NCI-H2029 (cell line): Measurements from ENCODE around the gene FAN1.

Experiments
- DNase-seq: peaks from one replicate; lab custom pipeline; 2025; lab: John Stamatoyannopoulos, UW

The FAN1 gene

DNA sequence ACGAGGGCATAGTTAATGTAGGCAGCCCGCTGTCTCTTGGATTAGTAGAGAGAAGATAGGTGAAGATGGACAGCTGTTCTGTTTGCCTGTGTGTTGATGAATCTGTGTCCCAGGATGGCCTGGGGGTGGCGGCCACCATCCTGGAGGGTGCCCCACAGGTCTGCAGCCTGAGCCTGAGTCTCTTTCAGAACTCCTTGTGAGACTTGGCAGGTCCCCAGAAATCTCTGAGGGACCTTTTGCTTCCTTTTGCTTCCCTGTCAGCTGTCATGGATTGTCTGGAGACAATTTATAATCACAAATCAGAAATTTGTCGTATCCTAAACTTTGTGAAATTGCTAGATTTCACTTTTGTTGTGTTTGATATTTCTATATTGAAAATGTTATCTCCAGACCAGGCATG, 17.4 kb downstream of the FAN1 start:
- no peak for DNase-seq

DNA sequence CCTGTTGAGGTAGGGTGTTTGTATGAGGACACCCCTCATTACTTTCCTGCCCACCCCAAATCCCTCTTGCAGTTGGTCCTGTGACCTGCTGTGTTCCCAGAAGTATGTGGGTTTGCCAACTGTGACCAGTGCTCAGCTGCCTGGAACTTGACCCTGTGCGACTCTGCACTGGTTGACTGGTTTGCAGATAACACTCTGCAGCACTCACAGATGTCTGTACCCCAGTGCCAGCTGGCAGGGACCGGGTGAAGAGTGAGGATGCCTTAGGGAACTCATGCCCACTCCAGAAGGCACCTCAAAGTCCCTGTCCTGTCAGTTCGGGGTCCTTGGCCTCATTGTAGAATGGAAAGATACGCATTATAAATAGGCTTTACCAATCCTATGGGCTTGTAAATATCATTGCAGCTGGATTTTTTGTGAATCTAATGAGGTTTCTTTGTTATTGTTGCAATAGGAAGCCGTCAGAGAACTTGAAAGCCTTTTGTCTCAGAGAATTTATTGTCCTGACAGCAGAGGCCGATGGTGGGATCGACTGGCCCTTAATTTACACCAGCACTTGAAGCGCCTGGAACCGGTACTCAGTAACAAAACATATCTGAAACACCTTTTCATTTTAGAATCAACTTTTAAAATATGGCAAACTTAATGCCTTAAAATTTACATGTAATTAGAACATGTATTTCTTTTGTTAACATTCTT, 18.2 kb downstream of the FAN1 start:
- no peak for DNase-seq

DNA sequence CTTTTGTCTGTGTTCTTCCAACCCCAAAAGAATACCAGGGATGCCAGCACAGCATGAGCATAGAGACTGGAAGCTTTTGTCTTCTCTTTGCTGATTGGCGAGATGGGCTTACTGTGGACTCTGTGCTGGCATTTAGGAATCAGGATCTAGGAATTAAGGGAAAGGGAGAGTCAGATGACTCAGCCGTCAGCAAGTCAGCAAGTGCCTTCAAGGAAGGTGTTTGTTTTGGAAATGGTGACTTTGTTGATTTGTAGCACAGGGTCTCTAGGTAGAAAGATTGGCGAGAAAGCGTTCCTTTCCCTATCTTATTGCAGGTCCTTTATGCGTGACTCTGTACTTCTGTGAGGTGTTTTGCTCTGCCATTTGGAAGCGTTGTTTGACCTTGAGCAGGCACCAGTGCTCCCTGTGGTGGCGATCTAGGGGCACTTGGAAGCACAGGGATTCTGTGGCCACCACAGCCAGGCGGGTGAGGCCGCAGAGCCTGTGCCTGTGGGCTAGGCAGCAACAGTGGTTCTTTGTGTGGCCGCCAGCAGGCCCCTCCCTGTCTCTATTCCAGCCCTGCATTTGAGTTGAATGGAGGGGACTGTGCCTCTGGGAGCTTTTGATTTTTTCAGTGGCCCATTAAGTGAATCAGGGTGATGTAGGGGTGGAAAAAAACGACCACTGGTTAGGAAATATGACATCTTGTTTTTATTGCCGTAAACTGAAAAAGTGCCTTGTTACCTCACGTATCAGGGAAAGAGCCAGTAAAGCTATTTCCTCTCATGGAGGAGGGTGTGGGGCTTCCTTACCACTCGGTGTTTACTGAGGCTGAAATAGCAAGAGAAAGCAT, 19.0 kb downstream of the FAN1 start:
- no peak for DNase-seq

DNA sequence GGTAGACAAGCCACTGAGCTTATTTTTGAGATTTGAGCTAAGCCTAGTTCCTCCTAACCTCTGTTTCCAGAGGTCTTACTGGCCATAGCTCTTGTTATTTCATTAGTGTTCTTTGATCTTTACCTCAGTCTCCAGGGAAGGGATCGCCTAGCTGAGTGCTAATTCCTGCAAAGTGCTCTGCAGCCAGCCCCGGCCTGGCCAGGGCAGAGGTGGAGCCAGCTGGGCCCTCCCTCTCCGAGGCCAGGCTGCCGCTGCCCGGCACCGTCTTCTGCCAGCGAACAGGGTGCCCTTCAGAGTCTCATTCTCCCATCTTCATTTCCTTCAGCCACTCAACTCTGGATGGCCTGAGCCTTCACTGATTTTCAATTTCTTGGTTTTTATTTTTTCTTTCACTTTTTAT, 19.7 kb downstream of the FAN1 start:
- DNase-seq: no peak

DNA sequence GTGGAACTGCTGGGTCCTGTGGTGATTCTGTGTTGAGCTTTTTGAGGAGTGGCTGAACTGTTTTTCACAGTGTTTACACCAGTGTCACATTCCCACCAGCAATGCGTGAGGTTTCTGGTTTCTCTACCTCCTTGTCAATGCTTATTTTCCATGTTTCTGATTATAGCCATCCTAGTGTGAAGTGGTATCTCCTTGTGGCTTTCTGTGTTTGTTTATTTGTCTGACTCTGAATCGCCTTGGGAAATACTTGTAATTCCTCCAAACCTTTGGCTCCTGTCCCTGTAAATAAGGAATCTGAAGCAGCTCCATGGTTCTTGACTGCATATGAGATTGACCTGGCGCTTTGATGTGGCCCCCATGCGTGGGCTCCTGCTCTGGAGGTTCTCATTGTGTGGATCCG, 20.6 kb downstream of the FAN1 start:
- no peak for DNase-seq

DNA sequence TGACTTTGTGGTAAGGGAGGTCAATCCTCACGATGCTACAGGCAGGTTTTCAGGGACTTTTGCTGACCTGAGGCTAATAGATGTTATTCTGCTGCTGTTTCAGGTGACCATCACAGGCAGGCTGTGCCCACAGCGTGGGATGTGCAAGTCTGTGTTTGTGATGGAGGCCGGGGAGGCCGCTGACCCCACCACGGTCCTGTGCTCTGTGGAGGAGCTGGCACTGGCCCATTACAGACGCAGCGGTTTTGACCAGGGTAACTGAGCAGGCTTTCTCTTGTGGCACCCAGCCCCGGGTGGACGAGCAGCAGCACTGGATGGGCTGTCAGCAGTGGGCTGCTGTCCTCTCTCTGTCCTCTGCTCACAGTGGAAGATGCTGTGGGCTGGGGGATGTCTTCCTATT, 22.0 kb downstream of the FAN1 start:
- no peak for DNase-seq

DNA sequence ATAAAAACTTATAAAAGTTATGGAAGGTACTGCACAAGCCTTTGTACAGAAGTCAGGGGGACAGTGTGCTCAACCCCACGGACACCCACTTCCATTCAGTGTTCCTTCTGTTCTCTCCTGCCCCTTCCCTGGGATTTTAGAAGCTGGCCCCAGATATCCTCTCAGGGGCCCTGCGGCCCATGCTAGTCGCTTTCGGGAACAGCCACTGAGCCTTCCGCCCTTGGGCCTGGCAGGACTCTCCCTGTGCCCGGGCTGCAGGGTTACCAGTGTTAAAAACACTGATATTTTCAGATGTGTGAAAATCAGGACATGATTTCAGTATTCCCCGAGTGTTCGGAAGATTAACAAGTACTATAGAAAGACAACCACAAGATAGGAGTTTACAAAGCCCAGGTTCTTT, 22.4 kb downstream of the FAN1 start:
- no peak for DNase-seq

DNA sequence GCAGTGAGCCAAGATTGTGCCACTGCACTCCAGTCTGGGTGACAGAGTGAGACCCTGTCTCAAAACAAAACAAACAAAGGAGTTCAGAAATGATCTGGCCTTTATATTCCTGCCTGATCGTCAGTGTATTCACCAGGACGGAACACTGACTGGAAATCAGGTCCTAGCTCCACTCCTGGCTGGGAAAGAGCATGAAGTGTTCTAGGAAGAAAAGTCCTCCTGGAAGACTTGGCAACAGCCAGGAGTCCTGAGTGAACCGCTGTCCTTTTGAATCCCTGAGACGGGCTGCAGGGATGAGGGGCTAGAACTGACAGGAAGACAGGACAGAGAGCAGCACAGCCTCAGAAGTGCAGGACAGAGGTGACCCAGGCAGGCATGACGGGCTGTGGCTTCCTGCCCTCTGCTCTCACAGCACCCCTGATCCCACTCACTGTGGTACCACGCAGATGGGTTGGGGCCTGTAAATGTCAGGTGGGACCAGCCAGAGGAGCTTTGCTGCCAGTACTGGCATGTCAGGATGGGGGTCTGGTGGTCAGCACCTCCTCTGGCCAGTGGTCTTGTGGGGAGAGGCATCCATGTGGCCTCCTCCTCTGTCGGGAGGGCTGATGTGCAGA, 23.5 kb downstream of the FAN1 start:
- no peak for DNase-seq

DNA sequence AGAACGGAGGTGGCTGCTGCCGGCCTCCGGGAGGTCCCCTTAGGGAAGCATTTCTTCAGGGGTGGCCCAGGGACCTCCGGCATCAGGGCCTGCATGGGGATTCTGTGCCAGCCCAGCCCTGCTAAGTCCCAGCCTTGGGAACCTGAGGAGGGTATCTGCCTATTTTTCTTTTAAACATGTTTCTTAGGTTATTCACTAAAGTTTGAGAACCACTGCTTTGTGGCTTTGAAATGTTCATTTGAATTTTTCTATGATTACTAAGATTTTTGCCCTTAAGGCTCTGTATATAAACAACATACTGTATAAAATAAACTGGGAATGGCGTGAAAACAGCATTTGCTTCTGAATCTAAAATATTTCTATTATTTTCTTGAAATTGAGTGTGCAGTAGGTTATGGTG, 24.4 kb downstream of the FAN1 start:
- no peak for DNase-seq

DNA sequence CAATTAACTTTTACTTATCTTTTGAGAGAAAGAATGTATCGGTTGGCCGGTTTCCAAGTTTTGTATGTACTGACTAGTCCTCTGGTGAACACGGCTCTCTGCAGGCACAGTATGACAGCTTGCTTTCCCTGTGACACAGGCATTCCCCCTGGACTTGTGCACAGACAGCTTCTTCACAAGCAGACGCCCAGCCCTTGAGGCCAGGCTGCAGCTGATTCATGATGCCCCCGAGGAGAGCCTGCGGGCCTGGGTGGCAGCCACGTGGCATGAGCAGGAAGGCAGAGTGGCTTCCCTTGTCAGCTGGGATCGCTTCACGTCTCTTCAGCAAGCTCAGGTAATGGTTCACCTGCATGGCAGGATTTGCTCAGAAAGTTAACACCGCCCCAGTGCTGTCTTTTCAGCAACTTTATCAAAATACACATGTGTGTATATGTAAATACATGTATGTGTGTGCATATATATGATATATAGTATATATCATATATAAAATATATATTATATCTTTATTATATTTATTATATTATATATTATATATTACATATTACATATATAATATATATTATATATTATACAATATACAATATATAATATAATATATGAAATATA, 25.5 kb downstream of the FAN1 start:
- DNase-seq: peak; percentile 37

DNA sequence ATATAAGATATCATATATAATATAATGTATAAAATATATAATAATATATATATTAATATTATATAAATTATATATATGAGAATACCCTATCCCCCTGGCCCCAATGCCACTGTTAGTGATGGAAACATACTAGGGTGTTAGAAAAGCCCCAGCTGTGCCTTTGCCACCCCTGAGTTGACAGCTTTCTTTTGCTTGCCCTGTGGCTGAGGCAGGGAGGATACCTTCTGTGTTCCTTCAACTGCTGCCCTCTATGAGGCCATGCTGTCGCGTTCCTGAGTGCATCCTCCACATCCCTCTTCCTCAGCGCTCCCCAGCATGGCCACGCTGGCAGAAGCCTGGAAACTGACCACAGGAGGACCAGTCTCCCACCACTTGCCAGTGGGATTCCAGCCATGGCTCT, 26.3 kb downstream of the FAN1 start:
- DNase-seq: no peak

DNA sequence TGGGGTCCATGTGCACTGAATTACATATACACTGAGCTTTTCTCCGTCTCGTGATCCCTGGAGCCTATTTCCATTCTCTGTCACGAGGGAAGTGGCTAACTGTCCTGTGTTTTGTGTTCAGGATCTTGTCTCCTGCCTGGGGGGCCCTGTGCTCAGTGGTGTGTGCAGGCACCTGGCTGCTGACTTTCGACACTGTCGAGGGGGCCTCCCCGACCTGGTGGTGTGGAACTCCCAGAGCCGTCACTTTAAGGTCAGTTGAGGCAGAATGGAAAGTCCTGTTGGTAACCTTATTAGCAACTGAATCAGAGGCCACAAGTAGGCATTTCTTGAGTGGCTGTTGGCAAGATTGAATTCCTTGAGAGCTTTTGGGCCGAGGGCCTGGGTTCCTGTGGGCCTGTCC, 26.7 kb downstream of the FAN1 start:
- DNase-seq: no peak

DNA sequence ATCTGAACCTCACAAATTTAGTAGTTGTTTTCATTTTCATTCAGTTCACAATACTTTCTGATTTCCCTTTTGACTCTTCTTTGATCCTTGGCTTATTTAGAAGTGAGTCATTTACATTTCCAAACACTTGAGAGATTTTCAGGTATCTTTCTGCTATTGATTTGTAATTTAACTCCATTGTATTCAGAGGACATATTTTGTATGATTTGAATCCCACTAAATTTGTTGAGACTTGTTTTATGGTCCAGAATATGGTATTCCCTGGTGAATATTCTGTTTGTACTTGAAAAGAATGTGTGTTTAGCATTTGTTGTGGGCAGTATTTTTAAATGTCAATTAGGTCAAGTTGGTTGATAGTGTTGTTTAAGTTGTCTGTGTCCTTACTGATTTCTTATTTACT, 29.6 kb downstream of the FAN1 start:
- DNase-seq: no peak

DNA sequence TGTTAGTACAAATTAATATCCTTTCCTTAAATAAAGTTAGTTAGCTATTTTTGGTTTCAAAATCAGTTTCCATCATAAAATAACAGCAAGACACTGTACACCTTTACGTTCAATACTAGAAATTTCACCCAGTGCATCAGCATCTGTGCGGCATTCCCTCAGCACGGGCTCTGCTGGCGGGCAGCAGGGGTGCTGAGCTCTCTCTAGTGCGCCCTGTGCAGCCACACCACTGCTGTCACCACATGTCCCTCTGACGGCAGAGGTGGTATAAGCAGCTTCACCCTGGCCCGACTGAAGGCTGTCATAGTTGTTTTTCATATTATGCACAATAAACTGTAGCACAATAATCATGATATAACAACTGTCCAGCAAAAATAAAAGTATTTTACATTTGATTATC, 35.4 kb downstream of the FAN1 start:
- DNase-seq: no peak

DNA sequence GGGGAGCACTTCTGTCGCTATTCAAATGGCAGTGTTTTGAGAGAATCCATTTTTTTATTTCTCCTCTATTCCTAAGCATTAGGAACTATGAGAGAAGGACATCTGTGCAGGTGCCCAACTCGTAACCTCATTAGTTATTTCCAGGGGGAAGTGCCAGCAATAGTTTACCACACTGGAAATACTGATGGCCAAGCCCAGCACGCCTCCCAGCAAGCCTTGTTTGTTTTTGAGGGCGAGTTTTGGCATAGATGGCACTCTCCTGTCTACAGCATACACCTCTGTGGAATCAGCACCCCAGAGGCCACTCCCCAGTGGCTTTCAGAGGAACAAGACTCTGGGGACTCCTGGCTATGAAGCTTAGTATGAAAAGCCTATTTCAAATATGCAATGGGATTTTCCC, 36.6 kb downstream of the FAN1 start:
- DNase-seq: no peak

DNA sequence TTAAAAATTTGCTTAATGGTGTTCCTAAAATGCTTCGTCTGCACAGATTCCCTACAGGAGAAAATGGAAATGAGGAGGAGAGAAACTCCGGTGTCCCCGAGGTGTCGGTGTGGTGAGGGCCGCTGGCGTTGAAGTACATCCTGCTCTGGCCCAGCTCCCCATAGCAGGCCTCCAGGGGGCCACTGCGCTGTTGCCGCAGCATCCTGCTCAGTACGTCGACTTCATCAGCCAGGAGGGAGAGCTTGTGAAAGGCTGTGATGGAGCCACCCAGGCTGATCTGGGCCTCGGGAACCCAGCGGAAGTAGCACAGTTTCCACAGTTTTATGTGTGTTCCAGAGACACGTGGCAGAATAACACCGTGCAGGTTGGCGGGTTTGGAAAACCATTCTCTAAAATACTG, 37.8 kb downstream of the FAN1 start:
- no peak for DNase-seq

DNA sequence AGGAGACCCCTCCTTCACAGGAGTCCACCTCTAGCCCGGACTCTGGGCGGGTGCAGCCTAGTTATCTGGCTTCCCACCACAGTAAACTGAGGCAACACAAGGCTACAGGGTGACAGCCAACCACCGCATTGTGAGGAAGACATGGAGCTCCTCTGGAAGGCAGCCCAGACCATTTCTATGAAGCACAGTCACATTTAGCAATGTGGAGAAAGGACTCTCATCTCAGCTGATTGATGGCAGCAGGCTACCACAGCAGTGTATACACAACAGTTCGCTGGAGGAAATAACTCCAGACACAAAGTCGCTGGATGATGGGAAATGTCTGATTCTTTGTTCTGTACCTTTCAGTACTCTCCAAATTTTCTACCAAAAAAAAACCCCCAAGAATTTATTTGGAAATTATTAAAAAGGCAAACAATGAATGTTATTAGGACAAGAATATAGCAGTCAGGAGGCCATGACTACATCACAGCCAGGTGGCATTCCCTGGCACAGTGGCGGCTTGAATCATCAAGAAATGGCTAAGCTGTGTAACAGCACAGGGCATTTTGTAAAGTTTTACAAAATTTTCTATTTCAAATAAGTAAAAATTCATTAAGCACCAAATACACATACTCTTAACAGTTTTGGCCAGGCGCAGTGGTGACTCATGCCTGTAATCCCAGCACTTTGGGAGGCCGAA, 40.1 kb downstream of the FAN1 start:
- DNase-seq: no peak

DNA sequence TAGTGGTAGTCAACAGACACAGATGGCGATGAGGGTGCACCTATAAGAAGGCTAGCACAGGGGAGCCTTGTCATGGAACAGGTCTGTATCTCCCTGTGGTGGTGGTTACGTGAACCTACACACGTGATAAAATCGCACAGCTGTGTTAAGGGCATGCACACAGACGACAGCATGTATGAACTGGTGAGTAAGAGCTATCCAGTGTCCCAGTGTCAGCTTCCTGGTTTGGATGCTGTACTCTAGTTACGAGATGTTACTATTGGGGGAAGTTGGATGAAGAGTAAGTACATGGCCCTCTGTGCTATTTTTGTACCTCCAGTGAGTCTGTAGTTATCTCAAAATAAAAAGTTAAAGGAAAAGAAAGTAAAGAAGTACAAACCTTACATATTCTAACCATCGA, 49.5 kb downstream of the FAN1 start:
- no peak for DNase-seq

DNA sequence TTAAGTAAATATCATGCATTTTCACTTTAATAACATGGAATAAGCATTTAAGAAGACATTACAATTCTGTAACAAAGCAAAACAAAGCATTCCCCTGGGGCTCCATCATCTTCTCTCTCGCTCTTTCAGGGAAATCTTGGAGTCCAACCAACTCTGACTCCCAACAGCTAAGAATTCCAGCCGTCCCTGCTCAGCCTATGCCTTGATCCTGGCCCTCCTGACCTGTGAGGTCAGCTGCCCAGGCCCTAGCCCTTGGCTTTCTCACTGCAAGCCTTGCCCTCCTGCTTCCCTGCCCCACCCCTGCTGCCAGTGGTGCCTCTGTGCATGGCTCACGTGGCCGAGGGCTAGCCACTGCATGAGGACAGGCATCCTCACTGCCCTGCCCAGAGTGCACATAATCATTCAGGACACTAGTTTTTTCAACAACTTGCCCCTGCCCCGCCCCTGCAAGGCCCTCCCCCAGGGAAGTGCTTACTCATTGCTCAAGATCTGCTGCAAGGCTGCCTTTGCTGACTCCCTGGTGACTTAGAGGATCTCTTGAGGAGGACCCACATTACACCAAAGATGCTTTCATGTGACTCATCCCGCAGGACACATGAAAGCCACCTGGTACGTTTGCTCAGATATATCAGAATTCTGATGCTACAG, 50.1 kb downstream of the FAN1 start:
- DNase-seq: no peak

DNA sequence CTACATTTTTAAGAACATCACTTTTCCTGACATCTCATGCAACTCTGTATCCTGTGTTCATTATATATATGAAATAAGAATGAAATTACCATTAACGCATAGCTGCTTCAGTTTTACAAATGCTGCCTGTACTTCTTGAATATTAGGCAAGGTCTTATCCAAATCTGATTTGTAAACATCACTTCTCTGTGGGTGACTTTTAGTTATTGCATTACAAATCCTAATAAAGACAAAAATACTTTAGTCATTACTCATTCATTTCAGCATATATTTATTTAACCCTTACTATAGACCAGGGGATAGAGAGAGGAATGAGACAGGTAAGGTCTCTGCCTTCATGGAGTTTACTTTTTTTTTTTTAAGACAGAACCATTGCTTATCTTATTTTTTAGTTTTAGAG, 51.0 kb downstream of the FAN1 start:
- no peak for DNase-seq

DNA sequence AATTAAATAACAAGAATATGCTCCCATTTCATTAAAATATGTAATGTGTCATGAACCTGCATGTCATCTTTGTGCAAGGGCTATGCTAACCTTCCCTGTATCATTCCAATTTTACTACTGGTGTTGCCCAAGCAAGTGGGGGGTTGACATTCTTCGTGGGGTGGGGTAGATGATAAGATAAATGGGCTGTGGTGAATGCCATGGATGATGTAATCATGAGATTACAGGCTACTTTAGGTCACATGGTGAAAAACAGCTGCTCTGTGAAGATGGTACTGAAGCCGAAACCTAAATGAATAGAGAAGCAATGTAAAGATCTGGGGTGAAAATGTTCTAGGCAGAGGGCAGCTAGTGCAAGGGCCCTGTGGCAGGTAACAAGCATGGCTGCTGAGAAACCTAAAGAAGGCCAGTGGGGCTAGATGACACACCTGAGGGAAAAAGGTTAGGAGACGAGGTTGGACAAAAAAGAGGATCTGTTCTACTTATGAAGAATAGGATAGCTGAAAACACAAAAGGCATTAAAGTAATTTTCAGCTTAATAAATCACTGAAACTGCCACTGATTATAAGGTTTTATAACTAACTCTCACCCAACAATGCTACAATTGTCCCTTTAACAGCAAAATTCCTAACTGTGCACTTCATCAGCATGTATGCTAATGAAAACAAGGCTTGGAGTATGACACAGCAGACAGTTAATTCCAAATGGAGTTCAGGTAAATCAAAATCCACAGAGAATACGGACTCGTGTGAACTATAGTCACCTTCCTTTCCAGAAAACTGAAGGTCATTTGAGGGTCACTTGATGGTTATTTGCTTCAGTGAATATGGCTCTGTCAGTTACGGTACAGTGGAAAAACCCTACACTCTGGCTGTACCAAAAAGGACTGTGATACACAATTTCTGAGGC, 52.8 kb downstream of the FAN1 start:
- DNase-seq: no peak
